Ramos (cell line): ENCODE data around the gene RAB3IL1.

ENCODE experiments used
- in situ Hi-C: fragments of 300-500 bp; cut with MboI; formaldehyde crosslinking; loops from one replicate; pipeline ENCODE4 v1.14.3; 2022; ENCODE audit warnings: low sequenced_read_pairs; ENCODE audit not compliant: unreplicated experiment

Gene RAB3IL1

GRCh38 chr11:61923166-61924063 is 6.0 kb upstream of the RAB3IL1 start:
- in situ Hi-C loops: no loop called here

DNA sequence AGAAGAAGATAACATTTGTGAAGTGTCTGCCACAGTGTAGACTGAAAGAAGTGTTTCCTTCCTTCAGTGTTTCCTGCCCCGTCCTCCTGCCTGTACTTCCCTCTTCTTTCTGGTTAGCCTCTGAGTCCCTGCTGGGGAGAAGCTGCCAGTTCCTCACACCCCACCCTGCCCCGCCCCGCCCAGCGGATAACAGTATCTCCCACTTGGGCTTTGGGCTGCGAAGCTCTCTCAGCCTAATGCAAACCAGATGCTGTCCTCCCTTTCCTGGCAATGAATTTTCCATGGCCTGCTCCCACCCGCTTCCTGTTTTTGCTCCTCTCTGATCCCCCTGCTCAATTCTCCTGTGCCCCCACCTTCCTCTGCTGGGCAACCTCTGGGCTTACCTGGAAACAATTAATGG is 5.2 kb upstream of the RAB3IL1 start:
- in situ Hi-C loops: no loop called here

GRCh38 chr11:61921446-61921845 is 4.1 kb upstream of the RAB3IL1 start:
- in situ Hi-C loops: no loop called here

DNA sequence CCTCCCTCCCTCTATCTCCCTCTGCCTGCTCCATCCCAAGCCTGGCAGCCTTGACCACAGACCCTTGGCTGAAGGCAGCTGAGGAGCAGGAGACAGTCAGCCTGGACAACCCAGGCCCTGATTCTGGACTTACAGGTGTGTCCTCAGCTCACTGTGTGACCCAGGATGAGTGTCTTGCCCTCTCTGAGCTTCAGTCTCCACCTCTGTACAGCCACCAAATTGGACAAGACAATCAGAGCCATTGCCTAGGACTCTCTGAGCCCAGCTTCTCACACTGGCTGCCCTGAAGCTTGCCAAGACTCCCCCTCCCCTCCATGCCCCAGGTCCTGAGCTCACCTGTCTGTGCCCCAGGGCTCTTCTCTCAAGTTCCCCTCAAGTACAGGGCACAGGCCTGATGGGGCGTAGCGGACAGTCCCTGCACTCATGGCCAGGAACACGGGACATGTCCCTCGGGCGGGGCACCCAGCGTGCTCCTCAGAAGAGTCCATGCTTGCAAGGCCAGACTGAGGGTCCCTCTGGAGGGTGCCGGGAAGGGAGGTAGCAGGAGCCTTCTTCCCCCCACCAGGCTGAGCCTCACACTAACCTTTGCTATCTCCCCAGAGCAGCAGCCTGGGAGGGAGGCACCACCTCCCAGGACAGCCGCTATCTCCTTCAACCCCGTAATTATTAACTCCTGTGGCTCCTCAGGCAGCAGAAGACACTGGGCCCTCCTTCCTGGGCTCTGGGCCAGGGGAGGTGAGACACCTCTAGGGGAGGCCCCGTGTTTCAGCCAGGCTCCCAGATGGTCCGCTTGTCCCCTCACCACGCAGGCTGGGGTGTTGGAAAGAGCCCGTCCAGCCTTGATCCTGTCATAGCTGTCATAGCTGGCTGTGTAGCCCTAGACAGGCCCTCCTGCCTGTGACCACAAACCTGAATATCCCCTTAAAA is 2.6 kb upstream of the RAB3IL1 start:
- in situ Hi-C loops: no loop called here

DNA sequence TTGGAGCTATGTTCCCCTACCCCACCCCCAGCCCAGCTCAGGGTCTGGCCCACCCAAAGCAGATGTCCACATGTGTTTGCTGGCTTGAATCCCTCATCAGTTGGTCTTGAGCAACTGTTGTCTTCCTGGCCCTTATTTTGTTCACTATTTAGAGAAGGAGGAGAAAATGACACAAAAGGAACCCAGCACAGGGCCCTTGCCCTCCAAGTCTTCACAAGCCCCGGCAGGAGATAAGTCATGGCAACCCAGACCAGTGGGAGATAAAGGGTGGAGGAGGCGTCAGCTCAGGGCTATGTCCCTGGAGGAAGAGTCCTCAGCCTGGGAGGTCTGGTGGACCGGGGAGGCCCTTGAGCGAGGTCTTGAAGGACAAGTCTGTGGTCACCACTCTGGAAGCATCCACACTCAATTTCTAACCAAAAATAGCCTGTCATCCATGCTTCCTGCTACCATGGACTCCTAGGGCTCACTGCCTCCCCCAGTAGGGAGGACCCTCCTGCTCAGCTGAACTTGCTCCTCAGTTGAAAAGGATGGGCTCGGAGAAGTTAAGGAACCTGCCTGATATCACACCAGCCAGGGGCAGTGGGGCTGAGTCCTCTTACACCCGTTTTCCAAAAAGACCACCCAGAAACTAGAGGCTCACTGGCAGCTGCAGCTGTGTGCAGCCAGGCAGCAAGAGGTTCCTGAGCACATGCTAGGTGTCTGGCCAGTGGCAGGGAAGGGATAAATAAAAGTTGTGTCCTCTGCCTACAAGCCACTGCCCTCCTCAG is 1.8 kb upstream of the RAB3IL1 start:
- in situ Hi-C loops: no loop called here

GRCh38 chr11:61918251-61918937 is 1.0 kb upstream of the RAB3IL1 start:
- in situ Hi-C loops: no loop called here

GRCh38 chr11:61916737-61917333 is 531 bp downstream of the RAB3IL1 start:
- in situ Hi-C loops: no loop called here

- in situ Hi-C loops: no loop called here
These were observed 2.7 kb downstream of the RAB3IL1 start for GRCh38 chr11:61914471-61915171.

DNA sequence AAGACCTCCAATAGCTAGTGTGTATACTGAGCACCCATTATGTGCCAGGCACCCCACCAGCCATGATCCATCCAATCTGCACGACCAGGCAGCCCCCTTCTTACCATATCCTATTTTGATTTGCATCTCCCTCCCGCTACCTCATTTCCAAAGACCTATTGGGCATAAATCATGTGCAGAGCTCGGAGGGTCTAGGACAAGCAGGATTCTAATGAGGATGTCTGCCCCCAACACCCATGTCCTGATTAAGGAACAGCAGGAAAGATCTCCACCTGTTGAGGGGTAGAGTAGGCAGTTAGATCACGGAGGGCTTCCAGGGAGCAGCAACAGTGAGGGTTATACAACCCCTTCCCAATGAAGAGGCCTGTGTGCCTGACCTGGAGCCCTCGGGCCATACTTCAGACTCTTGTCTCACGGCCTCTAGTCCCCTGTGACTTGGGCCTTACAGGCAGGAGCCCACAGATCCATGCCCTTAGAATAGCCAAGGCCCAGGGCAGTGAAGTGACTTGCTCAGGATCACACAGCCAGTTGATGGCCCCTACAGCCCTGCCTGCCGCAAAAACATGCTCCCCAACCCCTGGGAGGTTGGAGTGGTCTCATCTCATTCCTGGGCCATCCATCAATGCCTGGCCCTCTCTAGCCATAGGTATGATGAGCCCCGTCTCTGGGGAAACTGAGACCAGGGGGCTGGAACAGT is 3.5 kb downstream of the RAB3IL1 start:
- in situ Hi-C loops: no loop called here

- in situ Hi-C loops: no loop called here
These were observed 4.2 kb downstream of the RAB3IL1 start for GRCh38 chr11:61912991-61913698.

- in situ Hi-C loops: no loop called here
These were observed 4.9 kb downstream of the RAB3IL1 start for GRCh38 chr11:61912530-61912898.

DNA sequence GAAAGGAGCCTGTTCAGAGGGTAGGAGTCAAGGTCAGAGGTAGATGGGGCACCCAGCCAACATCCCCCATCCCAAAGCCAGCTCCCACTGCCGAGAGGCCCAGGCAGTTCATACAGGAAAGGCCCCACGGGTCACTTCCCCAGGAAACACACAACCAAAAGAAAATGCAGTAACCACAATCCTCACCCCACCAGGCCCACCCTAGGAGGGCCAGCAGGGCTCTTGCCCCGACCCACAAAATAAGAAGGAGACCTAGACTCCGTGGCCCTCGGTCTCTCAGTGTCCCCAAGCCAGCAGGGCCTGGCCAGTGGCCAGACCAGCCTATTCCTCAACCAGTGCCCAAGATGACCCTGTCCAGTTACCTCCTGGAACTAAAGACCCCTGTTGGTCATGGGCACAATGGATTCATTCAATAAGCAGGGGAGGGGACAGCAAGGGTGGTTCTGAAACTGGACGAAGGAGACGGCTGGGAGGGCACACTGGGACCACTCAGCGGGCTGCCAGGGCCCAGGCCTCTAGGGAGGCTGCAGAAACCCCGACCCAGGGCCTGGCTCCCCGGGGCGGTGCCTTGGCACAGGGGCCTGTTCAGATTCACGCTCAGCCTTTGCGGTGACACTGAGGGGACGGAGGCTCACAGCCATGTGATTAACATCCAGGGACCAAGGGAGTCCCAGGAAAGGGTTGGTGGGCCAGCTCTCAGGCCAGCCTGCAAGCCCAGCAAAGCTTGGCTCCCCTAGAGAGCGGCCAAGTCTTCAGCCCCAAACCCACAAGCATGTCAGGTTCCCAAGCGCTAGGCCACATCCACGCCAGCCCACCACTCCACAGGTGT is 5.5 kb downstream of the RAB3IL1 start:
- in situ Hi-C loops: no loop called here

DNA sequence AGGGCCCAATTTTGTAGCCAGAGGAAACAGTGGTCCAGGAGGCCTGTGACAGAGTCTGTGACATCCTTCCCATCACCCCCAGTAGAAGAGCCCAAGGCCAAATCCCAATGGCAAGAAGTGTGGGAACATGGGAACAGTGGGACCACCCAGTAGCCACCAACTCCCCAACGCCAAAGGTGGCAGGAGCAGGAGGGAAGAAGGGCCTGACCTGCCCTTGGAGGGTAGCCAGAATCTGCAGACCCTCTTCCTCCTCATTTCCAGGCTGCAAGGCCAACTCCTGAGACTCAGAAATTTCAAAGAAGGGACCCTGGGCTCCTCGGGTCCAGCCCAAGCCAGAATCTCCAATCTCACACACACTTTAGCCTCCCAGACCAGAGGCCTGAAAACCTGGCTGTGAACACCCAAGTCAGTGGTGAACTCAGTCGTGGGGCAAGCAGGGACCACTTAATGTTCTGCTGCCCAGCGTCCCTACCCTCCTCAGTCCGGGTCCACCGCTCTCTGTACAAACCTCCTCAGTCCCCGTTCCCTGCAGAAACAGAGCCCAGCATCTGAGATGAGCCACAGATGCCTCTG is 6.2 kb downstream of the RAB3IL1 start:
- in situ Hi-C loops: no loop called here

GRCh38 chr11:61910187-61911127 is 6.9 kb downstream of the RAB3IL1 start:
- in situ Hi-C loops: no loop called here

DNA sequence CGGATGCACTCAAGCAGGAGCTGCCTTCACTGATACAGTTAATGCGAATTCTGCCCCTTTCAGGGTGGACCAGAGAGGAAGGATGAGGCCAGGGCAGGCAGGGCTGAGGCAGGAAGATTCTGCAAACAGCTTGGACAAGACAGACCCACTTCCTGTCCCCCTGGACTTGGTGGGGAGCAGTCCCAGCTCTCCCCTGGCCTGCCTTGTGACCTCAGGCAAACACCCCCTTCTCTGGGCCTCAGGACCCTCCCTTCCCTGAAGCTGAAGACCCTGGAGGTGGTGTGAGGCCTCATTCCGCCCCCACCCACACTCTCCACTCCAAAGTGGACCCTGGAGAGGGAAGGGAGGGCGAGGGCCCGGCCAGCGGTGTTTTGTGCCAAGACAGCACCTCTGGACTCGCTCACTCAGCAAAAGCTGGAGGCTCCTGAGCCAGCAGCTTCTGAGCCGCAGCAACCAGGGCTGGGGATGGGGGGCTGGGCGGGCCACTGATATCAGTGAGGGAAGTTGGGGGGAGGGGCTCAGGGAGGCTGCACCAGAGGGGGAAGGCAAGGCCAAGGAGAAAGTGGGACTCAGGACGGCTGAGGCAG is 8.5 kb downstream of the RAB3IL1 start:
- in situ Hi-C loops: no loop called here
